PC-3 (cell line): Measurements from ENCODE around the gene ATOX1. TPM values are rescaled to one million over a fixed set of nuclear protein-coding genes. Genes with fewer than 3 reads are reported as not detected.
A peak's percentile ranks its signal among the peaks of the same experiment; 100 is the strongest.

Source experiments
- ATAC-seq: fragments of 200-7000 bp; cut with Tn5 transposase; 2 replicates; pipeline ENCODE4 v1.9.1; 2020; ENCODE audit warnings: mild to moderate bottlenecking, moderate library complexity
- Bru-seq: library from RNA; stranded (reverse); fragments of 400-500 nt; gene quantifications from one replicate; lab custom pipeline; 2021; lab: Mats Ljungman, UMichigan
- BruChase-seq, 2 experiments: library from RNA; stranded (reverse); fragments of 400-500 nt; gene quantifications; one replicate each; lab custom pipeline; 2021; lab: Mats Ljungman, UMichigan
- BruUV-seq: library from RNA; stranded (reverse); fragments of 400-500 nt; replicated peaks from 2 replicates; lab custom pipeline; 2021; lab: Mats Ljungman, UMichigan
- CTCF ChIA-PET: fragments of 300-600 bp; sonication (Branson Sonifier 250); formaldehyde crosslinking; loops from one replicate; lab custom pipeline; 2022; ENCODE audit warnings: antibody characterized with exemption; lab: Charles Lee
- POLR2A ChIA-PET: fragments of 300-600 bp; sonication (Branson Sonifier 250); formaldehyde crosslinking; loops from one replicate; lab custom pipeline; 2022; ENCODE audit warnings: antibody characterized with exemption; ENCODE audit not compliant: unreplicated experiment; lab: Charles Lee
- DNase-seq: peaks from one replicate; pipeline ENCODE4 v3.0.0-alpha.2; 2015
- H2AFZ ChIP-seq: fragments of 300-600 bp; sonication (generic); 2 replicates; pipeline ENCODE4 v1.6.0; 2016; ENCODE audit warnings: antibody characterized with exemption, low read length
- H3F3A ChIP-seq: fragments of 300-600 bp; sonication (generic); one replicate; pipeline ENCODE4 v1.6.0; 2017; ENCODE audit warnings: antibody characterized with exemption, low read length, control low read depth, mild to moderate bottlenecking; ENCODE audit not compliant: unreplicated experiment
- H3K27ac ChIP-seq: fragments of 300-600 bp; sonication (generic); 2 replicates; pipeline ENCODE4 v1.5.1; 2016; ENCODE audit warnings: mild to moderate bottlenecking, low read length
- H3K27me3 ChIP-seq: fragments of 300-600 bp; sonication (generic); 2 replicates; pipeline ENCODE4 v1.6.1; 2016; ENCODE audit warnings: low read length, mixed read lengths
- H3K36me3 ChIP-seq: fragments of 300-600 bp; sonication (generic); 2 replicates; pipeline ENCODE4 v1.6.1; 2016; ENCODE audit warnings: low read depth, mixed run types, low read length, mixed read lengths
- H3K4me1 ChIP-seq: fragments of 300-600 bp; sonication (generic); 2 replicates; pipeline ENCODE4 v1.5.1; 2016; ENCODE audit warnings: low read length; ENCODE audit not compliant: insufficient read depth
- H3K4me2 ChIP-seq: fragments of 300-600 bp; sonication (generic); 2 replicates; pipeline ENCODE4 v1.6.0; 2016; ENCODE audit warnings: low read length
- H3K4me3 ChIP-seq: fragments of 300-600 bp; sonication (generic); 2 replicates; pipeline ENCODE4 v1.5.1; 2016; ENCODE audit warnings: mild to moderate bottlenecking, low read length, mixed read lengths
- H3K79me2 ChIP-seq: fragments of 300-600 bp; sonication (generic); 2 replicates; pipeline ENCODE4 v1.6.1; 2017; ENCODE audit warnings: low read length, mixed read lengths
- H3K9ac ChIP-seq: fragments of 300-600 bp; sonication (generic); 2 replicates; pipeline ENCODE4 v1.6.0; 2016; ENCODE audit warnings: mild to moderate bottlenecking, low read length
- H3K9me2 ChIP-seq: fragments of 300-600 bp; sonication (generic); replicated peaks from 2 replicates; pipeline ENCODE4 v1.6.1; 2016; ENCODE audit warnings: mixed run types, low read length, mixed read lengths
- H3K9me3 ChIP-seq: fragments of 300-600 bp; sonication (generic); 2 replicates; pipeline ENCODE4 v1.6.1; 2016; ENCODE audit warnings: low read length, mixed read lengths
- H4K20me1 ChIP-seq: fragments of 300-600 bp; sonication (generic); 2 replicates; pipeline ENCODE4 v1.6.1; 2016; ENCODE audit warnings: low read length, mixed read lengths
- EZH2 ChIP-seq: fragments of 300-600 bp; sonication (generic); IDR thresholded peaks from one replicate; pipeline ENCODE4 v1.6.1; 2017; ENCODE audit warnings: antibody characterized with exemption, mild to moderate bottlenecking, low read length; ENCODE audit not compliant: unreplicated experiment
- EZH2phosphoT487 ChIP-seq: fragments of 300-600 bp; sonication (generic); IDR thresholded peaks from 2 replicates; pipeline ENCODE4 v1.6.1; 2018; ENCODE audit warnings: mild to moderate bottlenecking, antibody characterized with exemption, low read length, borderline replicate concordance
- intact Hi-C: fragments of 100-400 bp; cut with micrococcal nuclease; formaldehyde crosslinking; loops from 2 replicates; pipeline ENCODE4 v1.9.0; 2023
- long read RNA-seq: library from polyadenylated mRNA; unstranded; transcript quantifications from one replicate; pipeline ENCODE4 v2.0.0, GENCODE V29; 2021; ENCODE audit not compliant: unreplicated experiment
- total RNA-seq: library from RNA; depleted of rRNA; stranded (reverse); fragments of >200 nt; gene quantifications from 2 replicates; pipeline ENCODE4 v1.2.3, GENCODE V29; 2014; rRNA removed
- TF ChIP-seq, protein P1 (sequence below): fragments of 300-600 bp; sonication (generic); conservative IDR thresholded peaks from 2 replicates; pipeline ENCODE4 v1.5.1; 2017; ENCODE audit warnings: antibody characterized with exemption, low read depth, mild to moderate bottlenecking, low read length

Gene ATOX1, protein sequence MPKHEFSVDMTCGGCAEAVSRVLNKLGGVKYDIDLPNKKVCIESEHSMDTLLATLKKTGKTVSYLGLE
- total RNA-seq (81.4 and 122 TPM in 2 replicates), Bru-seq, nascent RNA (percentile 64 among the genes with signal in this experiment), BruChase-seq, experiment 1, labeled RNA remaining after a 6-hour chase (percentile 60 among the genes with signal in this experiment), BruChase-seq, experiment 2, labeled RNA remaining after a 2-hour chase (percentile 61 among the genes with signal in this experiment)
- long read RNA-seq, transcript ATOX1-201 (4 exons, 488 nt): major isoform, 37 of 56 reads
- long read RNA-seq, partial matches to known transcripts: 6 of 56 reads
- long read RNA-seq, other reads (novel, unspliced or antisense): 8 of 56 reads

GRCh38 chr5:151758430-151759241 is at the start of gene ATOX1:
TSS of gene ATOX1 (minus strand) at chr5:151758631. CDS start at chr5:151758551, 80 bp downstream.
- POLR2A ChIA-PET: interaction anchor here (0.6 kb wide), 2 partner anchors 442 to 443 kb away, joined by 3 to 9 read pairs; no protein-coding TSS in a partner anchor
- BruUV-seq: TSS peak; percentile 84
- intact Hi-C loops: loop anchor here (1.0 kb wide), 2 partner anchors 13 kb away; partner anchors contain the start of gene G3BP1

GRCh38 chr5:151805414-151806223 is 47.2 kb upstream of the ATOX1 start:
- DNase-seq: no peak
- H3K36me3 ChIP-seq: peaks cover 75% of the 10 kb centered on the region
- no peak overlapping the region for H3K9ac ChIP-seq
- H3K27ac ChIP-seq: no peak overlapping the region
- H3K4me3 ChIP-seq: no peak overlapping the region
- H3K4me2 ChIP-seq: no peak overlapping the region
- no peaks in the 10 kb centered on the region for H3K9me3 ChIP-seq
- intact Hi-C loops: no loop called here
- ChIA-PET POLR2A (no interaction called here), CTCF (no interaction called here)
- no peak for TF ChIP-seq EZH2
- H3K79me2 ChIP-seq: peaks cover 44% of the 10 kb centered on the region
- no peaks in the 10 kb centered on the region for H3K4me1 ChIP-seq
- no peak overlapping the region for H2AFZ ChIP-seq
- no peaks in the 10 kb centered on the region for H3K9me2 ChIP-seq
- peaks cover 21% of the 10 kb centered on the region; the same call in 1 of the 2 replicates for H4K20me1 ChIP-seq
- H3F3A ChIP-seq: no peaks in the 10 kb centered on the region
- no peaks in the 10 kb centered on the region for H3K27me3 ChIP-seq
- ATAC-seq: no peak
- no TSS peak for BruUV-seq

More at GRCh38 chr5:151758430-151759241, at the start of gene ATOX1:
- DNase-seq (peak; percentile 92), ATAC-seq (peak; percentile 97)
- TF ChIP-seq EZH2 (no peak), EZH2phosphoT487 (no peak)
- TF ChIP-seq, protein P1, sequence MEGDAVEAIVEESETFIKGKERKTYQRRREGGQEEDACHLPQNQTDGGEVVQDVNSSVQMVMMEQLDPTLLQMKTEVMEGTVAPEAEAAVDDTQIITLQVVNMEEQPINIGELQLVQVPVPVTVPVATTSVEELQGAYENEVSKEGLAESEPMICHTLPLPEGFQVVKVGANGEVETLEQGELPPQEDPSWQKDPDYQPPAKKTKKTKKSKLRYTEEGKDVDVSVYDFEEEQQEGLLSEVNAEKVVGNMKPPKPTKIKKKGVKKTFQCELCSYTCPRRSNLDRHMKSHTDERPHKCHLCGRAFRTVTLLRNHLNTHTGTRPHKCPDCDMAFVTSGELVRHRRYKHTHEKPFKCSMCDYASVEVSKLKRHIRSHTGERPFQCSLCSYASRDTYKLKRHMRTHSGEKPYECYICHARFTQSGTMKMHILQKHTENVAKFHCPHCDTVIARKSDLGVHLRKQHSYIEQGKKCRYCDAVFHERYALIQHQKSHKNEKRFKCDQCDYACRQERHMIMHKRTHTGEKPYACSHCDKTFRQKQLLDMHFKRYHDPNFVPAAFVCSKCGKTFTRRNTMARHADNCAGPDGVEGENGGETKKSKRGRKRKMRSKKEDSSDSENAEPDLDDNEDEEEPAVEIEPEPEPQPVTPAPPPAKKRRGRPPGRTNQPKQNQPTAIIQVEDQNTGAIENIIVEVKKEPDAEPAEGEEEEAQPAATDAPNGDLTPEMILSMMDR: 0 out of 2 replicates have a peak, but pooled peaks have one; percentile 13
- Histone ChIP-seq H2AFZ (peak within 1 kb of the TSS; percentile 96), H3F3A (no peaks in the 10 kb centered on the region), H3K36me3 (peaks cover 3% of the 10 kb centered on the region; the same call in 1 of the 2 replicates), H3K4me3 (peak within 1 kb of the TSS; percentile 91), H3K27ac (peak within 1 kb of the TSS; percentile 42), H3K9me2 (no peaks in the 10 kb centered on the region), H4K20me1 (no peaks in the 10 kb centered on the region), H3K4me2 (peak within 1 kb of the TSS; percentile 98), H3K27me3 (no peaks in the 10 kb centered on the region), H3K79me2 (peaks cover 44% of the 10 kb centered on the region), H3K9me3 (no peaks in the 10 kb centered on the region), H3K9ac (peak within 1 kb of the TSS; percentile 93), H3K4me1 (peaks cover 24% of the 10 kb centered on the region)
- CTCF ChIA-PET: interaction anchor here (0.8 kb wide), 1 partner anchor 15 kb away, joined by 3 read pairs; no protein-coding TSS in a partner anchor
